Measurements from ENCODE around the gene ZNFX1.

Gene ZNFX1

DNA sequence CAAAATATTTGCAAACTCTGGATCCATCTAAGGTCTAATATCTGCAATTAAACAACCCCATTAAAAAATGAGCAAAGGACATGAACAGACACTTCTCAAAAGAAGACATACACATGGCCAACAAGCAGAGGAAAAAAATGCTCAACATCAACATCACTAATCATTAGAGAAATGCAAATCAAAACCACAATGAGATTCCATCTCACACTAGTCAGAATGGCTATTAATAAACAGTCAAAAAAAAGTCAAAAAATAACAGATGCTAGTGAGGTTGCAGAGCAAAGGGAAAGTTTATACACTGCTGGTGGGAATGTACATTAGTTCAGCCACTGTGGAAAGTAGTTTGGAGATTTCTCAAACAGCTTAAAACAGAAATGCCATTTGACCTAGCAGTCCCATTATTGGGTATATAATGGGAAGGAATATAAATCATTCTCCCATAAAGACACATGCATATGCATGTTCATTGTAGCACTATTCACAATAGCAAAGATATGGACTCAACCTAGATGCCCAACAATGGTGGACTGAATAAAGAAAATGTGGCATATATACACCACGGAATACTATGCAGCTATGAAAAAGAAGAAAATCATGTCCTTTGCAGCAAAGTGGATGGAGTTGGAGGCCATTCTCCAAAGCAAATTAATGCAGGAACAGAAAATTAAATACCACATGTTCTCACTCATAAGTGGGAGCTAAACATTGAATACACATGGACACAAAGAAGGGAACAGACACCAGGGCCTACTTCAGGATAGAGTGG, 9.1 kb downstream of the ZNFX1 start:
- intact Hi-C loops (cut with DNase I), result no loop called here
- no peak for DNase-seq

DNA sequence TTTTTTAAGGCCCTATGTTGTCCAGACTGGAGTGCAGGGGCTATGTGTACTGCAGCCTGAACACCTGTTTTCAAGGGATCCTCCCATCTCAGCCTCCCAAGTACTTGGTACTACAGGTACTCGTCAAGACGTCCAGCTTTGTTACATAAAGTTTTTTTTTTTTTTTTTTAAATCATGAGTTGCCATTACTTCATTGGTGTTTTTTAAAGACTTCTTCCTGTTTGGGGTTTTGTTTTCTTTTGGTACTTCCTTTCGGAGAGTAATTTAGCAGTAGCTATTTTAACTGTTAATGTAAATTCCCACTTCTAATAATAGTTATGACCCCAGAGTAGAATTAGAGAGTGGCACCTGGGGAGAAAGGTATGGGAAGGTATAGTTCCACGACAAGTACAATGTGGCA, 10.5 kb downstream of the ZNFX1 start:
- no peak for DNase-seq
- intact Hi-C loops (cut with DNase I), result no loop called here

DNA sequence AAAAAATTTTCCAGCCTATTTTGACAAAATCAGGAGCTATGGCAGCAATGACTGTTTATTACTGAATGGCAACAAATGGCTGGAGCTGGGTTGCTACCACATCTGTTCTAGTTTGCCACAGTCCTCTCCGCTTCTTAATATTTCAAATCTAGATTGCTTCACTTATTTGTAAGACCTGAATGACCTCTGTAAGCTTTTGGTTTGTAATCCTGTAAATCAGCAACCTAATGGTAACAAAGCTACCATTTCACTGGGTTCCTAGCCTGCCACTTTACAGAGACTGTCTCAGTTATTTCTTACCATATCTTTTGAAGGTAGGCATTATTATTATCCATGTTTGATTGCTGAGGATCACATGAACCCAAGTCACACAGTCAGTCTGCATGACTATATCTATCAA, 15.4 kb downstream of the ZNFX1 start:
- intact Hi-C loops (cut with DNase I), result no loop called here
- DNase-seq, result no peak

DNA sequence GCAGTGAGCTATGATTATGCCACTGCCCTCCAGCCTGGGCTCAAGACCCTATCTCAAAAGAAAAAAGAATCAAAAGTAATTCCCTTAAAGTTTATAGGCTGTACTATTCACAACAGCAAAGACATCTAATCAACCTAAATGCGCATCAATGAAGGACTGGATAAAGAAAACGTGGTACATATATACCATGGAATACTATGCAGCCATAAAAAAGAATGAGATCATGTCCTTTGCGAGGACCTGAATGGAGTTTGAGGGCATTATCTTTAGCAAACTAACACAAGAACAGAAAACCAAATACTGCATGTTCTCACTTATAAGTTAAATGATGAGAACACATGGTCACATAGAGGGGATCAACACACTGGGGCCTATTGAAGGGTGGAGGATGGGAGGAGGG, 16.7 kb downstream of the ZNFX1 start:
- DNase-seq, result no peak
- intact Hi-C loops (cut with DNase I), result no loop called here

DNA sequence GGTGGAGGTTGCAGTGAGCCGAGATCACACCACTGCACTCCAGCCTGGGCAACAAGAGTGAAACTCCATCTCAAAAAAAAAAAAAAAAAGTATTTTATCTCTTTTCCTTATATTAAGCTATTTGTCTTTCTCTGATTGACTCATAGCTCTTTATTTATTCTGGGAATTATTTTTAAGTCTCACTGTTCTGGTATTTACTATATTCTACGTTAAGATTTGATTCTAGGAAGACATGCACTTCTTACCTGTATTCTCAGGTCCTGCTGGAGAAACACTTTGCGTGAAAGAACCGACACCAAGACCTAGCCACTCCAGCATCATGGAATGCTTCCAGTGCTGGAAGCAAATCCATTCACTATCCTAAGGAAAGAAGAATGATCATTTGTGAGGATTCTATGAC, 17.6 kb downstream of the ZNFX1 start:
- intact Hi-C loops (cut with DNase I), result no loop called here

DNA sequence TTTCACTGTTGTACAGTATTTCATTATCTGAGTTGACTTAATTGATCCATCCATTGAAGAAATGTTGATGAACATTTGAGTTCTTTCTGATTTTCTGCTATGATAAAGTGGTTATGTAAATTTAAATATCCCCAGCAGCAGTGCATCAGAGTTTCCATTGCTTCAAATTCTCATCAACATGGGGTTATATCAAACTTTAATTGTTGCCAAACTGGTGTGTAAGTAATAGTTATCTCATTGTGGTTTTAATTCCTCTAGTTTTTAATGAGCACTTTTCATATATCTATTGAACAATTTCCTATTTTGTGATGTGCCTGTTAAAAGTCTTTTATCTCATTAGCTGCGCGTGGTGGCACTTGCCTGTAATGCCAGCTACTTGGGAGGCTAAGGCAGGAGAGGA, 18.1 kb downstream of the ZNFX1 start:
- intact Hi-C loops (cut with DNase I), result no loop called here
- DNase-seq, result no peak

More for the DNA sequence above, 17.6 kb downstream of the ZNFX1 start:
- no peak for DNase-seq

DNA sequence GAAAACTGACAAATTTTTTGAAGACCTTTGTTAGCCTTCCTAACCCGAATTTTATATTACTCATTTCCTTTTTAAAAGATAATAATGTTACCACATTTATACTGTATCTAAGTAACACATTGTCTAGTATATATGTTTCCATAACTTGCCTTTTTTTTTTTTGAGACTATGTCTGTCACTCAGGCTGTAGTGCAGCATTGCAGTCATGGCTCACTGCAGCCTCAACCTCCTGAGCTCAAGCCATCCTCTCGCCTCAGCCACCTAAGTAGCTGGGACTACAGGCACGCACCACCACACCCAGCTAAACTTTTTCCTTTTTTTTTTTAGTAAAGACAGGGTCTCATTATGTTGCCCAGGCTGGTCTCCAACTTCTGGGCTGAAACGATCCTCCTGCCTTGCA, 18.6 kb downstream of the ZNFX1 start:
- intact Hi-C loops (cut with DNase I), result no loop called here
- DNase-seq, result no peak

DNA sequence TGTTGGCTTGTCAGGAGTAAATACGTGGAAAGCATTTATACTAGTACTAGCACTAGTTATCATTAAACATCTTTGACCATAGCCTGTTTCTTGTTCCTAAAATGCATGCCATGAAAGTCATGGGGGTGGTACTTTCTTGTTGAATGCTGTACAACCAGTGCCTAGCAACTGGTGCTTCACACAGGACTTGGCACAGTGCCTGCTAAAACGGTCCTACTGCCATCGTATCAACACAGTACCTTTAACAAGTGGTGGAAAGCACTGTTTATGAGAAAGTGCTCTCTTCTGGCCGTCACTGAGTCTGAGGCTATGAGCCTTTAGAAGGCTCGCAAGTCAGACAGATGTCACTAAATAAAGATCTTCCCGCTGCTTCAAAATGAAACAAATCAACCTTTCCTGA, 21.6 kb downstream of the ZNFX1 start:
- intact Hi-C loops (cut with DNase I), result no loop called here
- peak in 3 of 42 donors; percentile 25 to 44 (median 28) for DNase-seq

DNA sequence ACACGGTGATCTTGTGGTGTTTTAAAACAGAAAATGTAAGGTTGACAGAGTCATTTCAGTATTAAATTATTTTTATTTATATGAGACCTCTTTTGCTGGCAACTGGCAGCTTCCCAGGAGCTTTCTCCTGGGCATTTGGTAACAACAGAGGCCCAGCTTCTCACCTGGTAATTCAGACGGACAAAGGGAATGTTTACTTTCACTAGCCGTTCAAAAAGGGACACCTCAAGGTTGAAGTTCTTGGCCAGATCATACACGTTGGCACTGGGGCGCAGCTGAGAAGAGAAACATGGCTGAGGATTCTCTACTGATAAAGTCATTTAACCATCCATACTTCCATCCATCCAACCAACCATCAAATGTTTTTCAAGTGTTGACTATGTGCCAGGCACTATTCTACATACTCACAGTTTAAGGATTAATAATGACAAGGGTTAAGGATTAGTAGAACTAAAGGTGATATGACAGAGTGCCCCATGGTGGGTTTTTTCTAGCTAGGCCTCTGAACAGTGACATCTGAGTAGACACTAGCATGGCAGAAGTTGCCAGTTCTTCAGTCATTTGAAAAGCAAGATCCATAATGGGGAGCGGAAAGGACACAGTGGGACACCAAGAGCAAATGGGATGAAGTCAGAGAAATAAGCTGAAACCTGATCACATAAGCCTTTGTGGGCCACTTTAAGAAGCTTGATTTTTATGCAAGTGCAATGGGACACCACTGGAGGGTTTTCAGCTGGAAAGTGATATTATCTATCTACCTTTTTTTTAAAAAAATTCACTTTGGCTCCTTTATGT, 25.1 kb downstream of the ZNFX1 start:
- intact Hi-C loops (cut with DNase I), result no loop called here
- DNase-seq, result no peak

DNA sequence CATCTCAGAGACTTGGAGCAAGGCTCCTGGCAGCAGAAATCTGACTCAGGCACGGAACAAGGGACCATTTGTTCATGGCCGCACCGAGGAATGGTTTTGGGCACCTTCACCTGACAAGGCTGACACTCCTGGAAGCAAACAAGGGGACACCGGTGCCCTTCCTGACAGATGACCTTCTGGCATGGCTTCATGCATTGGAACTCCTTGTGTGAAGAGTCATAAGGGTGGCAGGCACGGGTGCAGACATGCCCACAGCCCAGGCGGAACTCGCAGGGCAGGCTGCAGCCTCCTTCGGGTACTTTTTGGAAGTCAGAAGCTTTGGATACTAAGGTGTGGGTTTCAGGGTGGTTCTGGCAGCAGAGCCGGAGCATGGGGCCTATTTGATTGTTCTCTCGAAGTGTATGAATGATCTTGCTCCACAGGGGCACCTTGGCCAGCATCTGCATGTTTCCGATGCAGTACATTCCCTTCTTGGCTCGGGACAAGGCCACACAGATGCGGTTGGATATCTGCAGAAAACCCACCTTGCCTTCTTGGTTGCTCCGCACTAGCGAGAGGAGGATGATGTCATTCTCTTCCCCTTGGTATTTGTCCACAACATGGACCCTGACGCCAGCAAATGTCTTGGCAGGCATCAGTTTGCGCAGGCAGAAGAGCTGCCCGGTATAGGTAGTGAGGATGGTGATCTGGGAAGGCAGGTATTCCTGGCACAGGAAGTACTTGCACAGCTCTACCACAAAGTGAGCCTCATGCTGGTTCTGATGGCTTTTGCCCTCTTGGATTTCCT, 28.8 kb downstream of the ZNFX1 start:
- intact Hi-C loops (cut with DNase I), result no loop called here
- no peak for DNase-seq

DNA sequence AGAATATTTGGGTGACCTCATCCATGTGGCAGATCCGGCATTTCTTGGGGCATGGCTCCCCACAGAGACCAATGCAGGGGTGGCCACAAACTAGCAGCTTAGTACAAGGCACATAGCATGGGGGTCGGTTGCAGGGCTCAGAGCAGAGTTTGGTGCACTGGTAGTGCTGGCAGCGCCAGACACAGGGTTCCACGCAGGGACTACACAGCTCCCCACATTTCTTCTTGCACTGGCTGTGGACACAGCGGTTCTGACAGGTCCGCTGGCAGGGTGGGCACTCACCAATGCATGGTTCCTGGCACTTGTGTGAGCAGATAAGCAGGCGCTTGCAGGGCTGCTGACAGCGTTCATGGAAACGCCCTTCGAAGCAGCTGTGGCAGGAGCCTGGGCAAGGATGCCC, 29.6 kb downstream of the ZNFX1 start:
- no peak for DNase-seq
- intact Hi-C loops (cut with DNase I), result no loop called here

DNA sequence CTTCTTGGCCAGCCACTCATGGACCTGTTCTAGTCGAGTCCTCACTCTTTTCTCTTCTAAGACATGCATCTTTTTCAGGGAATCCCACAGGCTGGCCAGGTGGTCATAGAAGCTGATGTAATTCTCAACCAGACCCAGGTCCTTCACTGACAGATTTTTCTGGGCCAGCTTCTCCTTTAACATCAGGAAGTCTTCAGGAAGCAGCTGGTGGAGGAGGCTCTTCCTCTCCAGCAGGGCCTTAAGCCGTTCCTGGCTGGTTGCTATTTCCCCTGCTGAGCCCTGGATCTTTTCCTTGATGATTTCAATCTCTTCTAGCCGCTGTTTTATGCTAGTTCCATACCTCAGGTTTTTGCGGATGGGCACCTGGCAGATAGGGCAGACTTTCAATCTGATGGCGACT, 30.1 kb downstream of the ZNFX1 start:
- intact Hi-C loops (cut with DNase I), result no loop called here
- DNase-seq, result no peak

DNA sequence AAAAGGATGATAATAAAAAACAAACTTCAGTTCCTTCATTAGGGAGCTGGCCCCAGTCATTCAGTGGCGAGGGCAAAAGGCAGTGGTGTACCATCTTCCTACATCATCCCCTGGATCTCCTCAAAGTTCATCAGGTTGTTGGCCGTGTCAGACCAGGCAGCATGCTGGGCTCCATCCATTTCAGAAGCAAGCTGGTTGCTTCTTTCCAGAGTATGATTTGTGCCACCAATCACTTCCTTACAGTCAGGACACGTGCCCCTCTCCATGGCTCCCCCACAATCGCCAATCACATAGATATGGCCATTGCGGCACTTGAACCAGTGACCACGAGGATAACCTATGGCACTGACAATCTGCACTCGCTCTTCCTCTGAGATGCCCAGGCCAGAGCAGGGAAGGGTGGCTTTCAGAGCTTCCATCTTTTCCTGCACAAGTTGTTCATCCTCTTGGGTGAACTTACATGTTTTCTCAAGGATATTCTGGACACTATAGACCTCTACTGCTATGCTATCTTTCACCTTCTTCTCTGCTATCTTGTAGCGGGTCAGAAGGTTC, 30.6 kb downstream of the ZNFX1 start:
- intact Hi-C loops (cut with DNase I), result no loop called here
- DNase-seq, result no peak

DNA sequence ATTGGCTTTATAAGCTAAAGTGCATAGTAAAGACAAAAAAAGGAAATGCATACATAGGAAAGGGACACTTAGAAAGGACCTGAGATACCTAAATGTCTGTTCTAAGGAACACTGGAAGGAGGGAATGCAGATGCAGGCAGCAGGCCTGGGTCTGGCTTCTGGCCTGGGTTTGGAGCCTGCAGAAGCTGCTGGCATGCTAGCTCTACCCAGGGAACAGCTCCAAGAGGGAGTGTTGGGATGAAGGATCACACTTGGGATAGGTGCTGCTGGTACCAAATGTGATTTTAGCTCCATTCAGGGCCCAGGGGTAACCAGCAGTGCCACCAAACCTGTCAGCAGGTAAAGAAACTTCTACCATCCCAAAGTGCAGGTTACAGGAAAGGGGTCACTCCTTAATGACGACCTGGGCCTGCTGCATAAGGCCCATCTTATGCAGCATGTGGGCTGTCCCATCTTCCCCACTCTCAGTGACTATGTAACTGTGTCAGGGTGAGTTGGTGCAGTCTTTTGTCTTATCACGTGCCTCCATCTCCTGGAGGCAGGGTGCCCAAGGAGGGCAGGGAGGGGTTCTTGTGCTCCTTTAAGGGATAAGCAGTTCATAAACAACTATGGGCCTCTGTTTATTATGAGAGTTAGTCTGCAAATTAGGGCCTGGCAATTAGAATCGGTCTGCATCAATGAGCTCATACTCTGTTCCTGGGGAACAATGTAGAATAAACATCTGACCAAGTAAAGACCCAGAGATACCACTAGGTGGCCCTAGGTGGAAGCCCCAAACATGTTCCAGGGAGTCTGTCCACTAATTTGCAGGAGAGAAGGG, 31.7 kb downstream of the ZNFX1 start:
- peak in 27 of 42 donors; percentile 12 to 70 (median 37) for DNase-seq
- intact Hi-C loops (cut with DNase I), result no loop called here

DNA sequence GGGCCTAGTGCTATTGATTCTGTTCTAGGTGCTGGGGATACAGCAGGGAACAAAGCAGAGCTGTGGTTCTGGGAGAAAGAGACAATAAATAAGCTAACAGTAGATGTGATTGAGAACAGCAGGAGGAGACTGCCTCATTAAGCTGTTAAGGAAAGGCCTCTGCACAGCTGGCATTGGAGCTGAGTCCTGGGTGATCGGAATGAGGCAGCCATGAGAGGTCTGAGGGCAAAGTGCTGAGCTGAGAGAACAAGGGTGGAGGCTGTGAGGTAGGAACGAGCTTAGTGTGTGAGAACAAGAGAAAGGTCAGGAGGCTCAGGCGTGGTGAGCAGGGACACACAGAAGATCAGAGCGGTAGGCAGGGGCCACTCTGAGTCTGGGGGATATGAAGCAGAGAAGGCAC, 40.3 kb downstream of the ZNFX1 start:
- intact Hi-C loops (cut with DNase I), result no loop called here
- no peak for DNase-seq

DNA sequence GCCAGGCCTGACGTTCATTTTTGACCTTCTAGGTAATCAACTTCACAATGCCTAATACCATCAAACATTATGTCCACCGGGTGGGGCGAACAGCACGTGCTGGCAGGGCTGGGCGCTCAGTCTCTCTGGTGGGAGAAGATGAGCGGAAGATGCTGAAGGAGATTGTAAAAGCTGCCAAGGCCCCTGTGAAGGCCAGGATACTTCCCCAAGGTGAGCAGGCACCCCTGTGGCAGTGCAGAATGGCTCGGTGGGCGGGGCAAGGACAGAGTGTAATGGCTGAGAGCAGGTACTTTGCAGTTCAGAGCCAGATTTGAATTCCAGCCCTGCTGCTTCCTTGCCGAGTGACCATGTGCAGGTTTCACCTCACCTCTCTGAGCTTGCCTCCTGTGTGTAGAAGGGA, 41.6 kb downstream of the ZNFX1 start:
- no peak for DNase-seq
- intact Hi-C loops (cut with DNase I), result no loop called here

DNA sequence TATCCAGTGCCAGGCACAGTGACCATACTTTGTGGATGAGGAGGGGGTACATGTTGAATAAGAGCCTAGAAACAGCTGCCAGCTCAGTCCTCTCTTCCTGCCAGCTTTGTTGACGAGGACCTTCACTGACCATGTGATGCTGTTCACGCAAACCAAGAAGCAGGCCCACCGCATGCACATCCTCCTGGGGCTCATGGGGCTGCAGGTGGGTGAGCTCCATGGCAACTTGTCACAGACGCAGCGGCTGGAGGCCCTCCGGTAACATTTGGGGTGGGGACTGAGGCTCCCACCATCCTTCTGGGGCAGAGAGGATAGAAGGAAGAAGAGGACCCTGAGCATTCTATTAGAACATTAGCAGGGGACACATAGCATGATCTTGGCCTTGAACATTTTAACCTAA, 43.0 kb downstream of the ZNFX1 start:
- no peak for DNase-seq
- intact Hi-C loops (cut with DNase I), result no loop called here

DNA sequence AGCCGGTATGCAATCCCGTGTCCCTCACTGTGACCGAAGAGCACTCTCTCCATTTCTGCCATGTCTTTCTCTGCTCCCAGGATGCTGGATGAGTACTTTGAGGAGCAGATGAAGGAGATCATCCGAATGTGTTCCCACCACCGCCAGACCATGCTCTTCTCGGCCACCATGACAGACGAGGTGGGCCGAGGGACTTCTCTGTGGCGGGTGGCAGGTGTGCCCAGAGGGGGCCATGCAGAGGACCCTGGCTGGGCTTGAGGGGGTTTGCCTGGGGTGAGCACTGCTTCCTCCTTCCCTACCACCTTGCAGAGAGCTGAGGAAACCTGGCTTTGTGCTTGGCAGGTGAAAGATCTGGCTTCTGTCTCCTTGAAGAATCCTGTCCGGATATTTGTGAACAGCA, 44.6 kb downstream of the ZNFX1 start:
- DNase-seq, result no peak
- intact Hi-C loops (cut with DNase I), result no loop called here

DNA sequence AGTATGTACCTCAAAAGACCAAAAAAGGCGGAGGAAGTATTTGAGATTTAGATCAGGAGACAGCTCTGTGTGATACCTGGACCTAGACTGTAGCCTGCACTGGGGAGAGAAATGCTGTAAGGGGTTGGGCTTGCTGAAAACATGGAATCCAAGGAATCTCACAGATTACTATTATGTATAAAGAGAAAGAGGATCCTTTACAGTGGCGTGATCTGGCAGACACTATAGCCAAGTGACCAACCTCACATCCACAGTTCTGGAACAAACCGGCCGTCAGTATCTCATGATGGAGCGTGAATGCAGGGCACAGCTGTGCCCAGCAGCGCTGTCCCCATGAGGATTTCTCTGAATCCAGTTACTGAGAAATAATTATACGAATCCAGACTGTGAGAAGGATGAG, 46.4 kb downstream of the ZNFX1 start:
- intact Hi-C loops (cut with DNase I), result no loop called here
- no peak for DNase-seq
